ENCODE results near the gene BORCS6. TPM values are rescaled to one million over a fixed set of nuclear protein-coding genes. Genes with fewer than 3 reads are reported as not detected.
A peak's percentile ranks its signal among the peaks of the same experiment; 100 is the strongest.

The BORCS6 gene
- total and polyA plus RNA-seq, 9 of the 15 experiments (the other 6 are each of a cell fraction or from before 2014, with no cell fraction given) = 0.01 to 7.4 (median 2.3) TPM

DNA sequence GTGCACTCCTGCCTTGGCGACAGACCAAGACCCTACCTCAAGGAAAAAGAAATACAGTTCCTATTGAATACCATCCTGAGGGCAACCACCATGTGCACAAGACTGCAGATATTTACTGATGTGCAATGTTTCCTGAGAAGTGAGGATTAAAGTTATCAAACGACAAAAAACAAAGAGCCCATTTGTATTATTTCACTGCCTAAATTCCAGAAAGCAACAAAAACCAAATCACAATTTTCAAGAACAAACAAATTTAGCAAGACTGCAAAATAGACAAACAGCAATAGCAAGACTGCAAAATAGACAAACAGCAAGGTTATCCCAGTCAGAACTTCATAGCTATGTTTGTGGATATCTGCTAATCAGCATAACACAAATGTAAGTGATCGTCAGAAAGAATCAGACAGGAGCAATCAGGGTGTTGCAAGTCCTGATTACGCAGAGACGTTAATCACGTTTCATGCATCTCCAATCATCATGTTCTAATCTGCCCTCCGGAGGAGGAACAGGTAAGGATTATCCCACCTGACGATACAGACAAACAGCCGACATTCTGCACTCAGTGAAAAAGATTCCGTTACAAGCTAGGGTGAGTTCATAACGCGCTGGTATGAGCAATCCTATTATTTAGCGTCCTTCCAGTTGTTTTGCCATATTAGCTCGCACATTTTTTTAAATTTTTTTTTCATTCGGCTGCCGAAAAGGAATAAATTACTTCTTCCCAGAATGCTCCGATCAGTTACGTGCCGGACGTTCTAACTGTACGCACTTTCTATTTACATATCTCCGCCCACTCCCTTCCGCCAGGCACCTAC is 16.7 kb downstream of the BORCS6 start (continued):
- TF ChIP-seq, protein P1, sequence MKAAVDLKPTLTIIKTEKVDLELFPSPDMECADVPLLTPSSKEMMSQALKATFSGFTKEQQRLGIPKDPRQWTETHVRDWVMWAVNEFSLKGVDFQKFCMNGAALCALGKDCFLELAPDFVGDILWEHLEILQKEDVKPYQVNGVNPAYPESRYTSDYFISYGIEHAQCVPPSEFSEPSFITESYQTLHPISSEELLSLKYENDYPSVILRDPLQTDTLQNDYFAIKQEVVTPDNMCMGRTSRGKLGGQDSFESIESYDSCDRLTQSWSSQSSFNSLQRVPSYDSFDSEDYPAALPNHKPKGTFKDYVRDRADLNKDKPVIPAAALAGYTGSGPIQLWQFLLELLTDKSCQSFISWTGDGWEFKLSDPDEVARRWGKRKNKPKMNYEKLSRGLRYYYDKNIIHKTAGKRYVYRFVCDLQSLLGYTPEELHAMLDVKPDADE (conservative IDR thresholded peaks at IDR 0.05; ENCODE audit: control insufficient read depth, low read depth, low read length) = peak; percentile 97; the same call in 1 of the 2 replicates
- TF ChIP-seq XRCC4 (IDR thresholded peaks at IDR 0.05; ENCODE audit: extremely low read depth, insufficient read depth, insufficient read length) = no peak
- TF ChIP-seq RBM15 (IDR thresholded peaks at IDR 0.05; ENCODE audit: insufficient read depth, low read length) = no peak
- TF ChIP-seq DMBX1 (CRISPR knock-in tag; IDR thresholded peaks at IDR 0.05; ENCODE audit: borderline replicate concordance) = peak; percentile 35; the same call in 1 of the 2 replicates
- TF ChIP-seq ZC3H4 (CRISPR knock-in tag; IDR thresholded peaks at IDR 0.05; ENCODE audit: borderline replicate concordance) = peak; percentile 92
- 0 out of 2 replicates have a peak, but pooled peaks have one; percentile 32 for TF ChIP-seq ILK (tag; IDR thresholded peaks at IDR 0.05; ENCODE audit: borderline replicate concordance, low read depth)
- TF ChIP-seq PCBP1 (IDR thresholded peaks at IDR 0.05; ENCODE audit: low read depth, low read length, poor library complexity, severe bottlenecking) = no peak
- TF ChIP-seq HNRNPH1 (optimal IDR thresholded peaks at IDR 0.05; ENCODE audit: low read depth, low read length) = no peak
- TF ChIP-seq, protein P2, sequence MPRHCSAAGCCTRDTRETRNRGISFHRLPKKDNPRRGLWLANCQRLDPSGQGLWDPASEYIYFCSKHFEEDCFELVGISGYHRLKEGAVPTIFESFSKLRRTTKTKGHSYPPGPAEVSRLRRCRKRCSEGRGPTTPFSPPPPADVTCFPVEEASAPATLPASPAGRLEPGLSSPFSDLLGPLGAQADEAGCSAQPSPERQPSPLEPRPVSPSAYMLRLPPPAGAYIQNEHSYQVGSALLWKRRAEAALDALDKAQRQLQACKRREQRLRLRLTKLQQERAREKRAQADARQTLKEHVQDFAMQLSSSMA (CRISPR knock-in tag; IDR thresholded peaks at IDR 0.05) = peak; percentile 92
- peak; percentile 82 for TF ChIP-seq CEBPG (CRISPR knock-in tag; IDR thresholded peaks at IDR 0.05)
- TF ChIP-seq CEBPG (tag; conservative IDR thresholded peaks at IDR 0.05 in 1 of 2, IDR thresholded peaks at IDR 0.05 in 1 of 2) = peak; percentile 90 to 91
- TF ChIP-seq PHTF2 (CRISPR knock-in tag; IDR thresholded peaks at IDR 0.05) = peak; percentile 94
- TF ChIP-seq NCOA2 (IDR thresholded peaks at IDR 0.05; ENCODE audit: partially characterized antibody in 2 of 2) = no peak
- TF ChIP-seq, protein P3, sequence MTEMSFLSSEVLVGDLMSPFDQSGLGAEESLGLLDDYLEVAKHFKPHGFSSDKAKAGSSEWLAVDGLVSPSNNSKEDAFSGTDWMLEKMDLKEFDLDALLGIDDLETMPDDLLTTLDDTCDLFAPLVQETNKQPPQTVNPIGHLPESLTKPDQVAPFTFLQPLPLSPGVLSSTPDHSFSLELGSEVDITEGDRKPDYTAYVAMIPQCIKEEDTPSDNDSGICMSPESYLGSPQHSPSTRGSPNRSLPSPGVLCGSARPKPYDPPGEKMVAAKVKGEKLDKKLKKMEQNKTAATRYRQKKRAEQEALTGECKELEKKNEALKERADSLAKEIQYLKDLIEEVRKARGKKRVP (CRISPR knock-in tag; IDR thresholded peaks at IDR 0.05) = peak; percentile 89
- TF ChIP-seq, protein P4, sequence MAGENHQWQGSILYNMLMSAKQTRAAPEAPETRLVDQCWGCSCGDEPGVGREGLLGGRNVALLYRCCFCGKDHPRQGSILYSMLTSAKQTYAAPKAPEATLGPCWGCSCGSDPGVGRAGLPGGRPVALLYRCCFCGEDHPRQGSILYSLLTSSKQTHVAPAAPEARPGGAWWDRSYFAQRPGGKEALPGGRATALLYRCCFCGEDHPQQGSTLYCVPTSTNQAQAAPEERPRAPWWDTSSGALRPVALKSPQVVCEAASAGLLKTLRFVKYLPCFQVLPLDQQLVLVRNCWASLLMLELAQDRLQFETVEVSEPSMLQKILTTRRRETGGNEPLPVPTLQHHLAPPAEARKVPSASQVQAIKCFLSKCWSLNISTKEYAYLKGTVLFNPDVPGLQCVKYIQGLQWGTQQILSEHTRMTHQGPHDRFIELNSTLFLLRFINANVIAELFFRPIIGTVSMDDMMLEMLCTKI (IDR thresholded peaks at IDR 0.05; ENCODE audit: partially characterized antibody) = no peak
- no peak for TF ChIP-seq BMI1 (IDR thresholded peaks at IDR 0.05; ENCODE audit: low read length)
- TF ChIP-seq, protein P5, sequence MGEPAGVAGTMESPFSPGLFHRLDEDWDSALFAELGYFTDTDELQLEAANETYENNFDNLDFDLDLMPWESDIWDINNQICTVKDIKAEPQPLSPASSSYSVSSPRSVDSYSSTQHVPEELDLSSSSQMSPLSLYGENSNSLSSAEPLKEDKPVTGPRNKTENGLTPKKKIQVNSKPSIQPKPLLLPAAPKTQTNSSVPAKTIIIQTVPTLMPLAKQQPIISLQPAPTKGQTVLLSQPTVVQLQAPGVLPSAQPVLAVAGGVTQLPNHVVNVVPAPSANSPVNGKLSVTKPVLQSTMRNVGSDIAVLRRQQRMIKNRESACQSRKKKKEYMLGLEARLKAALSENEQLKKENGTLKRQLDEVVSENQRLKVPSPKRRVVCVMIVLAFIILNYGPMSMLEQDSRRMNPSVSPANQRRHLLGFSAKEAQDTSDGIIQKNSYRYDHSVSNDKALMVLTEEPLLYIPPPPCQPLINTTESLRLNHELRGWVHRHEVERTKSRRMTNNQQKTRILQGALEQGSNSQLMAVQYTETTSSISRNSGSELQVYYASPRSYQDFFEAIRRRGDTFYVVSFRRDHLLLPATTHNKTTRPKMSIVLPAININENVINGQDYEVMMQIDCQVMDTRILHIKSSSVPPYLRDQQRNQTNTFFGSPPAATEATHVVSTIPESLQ (CRISPR knock-in tag; IDR thresholded peaks at IDR 0.05) = no peak
- peak in 1 of 2 experiments; percentile 100; a peak in 2 of 4 replicates for TF ChIP-seq KDM4B (IDR thresholded peaks at IDR 0.05; ENCODE audit: borderline replicate concordance in 2 of 2, low read depth in 1 of 2)
